Measurements from ENCODE around the gene MB21D2.

The MB21D2 gene

DNA sequence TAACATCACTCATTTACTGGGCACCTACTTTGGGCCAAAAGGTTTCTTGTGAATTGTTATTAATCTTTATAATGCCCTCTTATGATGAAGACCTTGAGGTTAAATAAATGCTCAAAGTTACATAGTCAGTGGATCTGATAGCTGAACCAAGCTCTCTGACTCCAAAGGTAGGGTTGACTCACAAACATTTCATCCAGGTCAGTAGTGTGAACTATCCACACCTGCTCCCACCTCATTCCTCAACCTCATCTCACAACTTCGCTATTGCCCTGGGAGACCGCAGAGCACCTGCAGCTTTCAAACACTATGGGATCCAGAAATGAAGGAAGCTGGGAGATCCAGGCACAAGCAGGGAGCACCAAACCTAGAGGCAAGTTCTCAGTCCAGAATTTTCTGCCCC lies 96.5 kb downstream of the MB21D2 start:
- in situ Hi-C loops (cut with HindIII; ENCODE audit: low pct_ligation_motif_present, low sequenced_read_pairs), result loop anchor here (25.0 kb wide), 2 partner anchors 216 to 766 kb away; partner anchors contain the start of gene OPA1
- TF ChIP-seq, protein P1, sequence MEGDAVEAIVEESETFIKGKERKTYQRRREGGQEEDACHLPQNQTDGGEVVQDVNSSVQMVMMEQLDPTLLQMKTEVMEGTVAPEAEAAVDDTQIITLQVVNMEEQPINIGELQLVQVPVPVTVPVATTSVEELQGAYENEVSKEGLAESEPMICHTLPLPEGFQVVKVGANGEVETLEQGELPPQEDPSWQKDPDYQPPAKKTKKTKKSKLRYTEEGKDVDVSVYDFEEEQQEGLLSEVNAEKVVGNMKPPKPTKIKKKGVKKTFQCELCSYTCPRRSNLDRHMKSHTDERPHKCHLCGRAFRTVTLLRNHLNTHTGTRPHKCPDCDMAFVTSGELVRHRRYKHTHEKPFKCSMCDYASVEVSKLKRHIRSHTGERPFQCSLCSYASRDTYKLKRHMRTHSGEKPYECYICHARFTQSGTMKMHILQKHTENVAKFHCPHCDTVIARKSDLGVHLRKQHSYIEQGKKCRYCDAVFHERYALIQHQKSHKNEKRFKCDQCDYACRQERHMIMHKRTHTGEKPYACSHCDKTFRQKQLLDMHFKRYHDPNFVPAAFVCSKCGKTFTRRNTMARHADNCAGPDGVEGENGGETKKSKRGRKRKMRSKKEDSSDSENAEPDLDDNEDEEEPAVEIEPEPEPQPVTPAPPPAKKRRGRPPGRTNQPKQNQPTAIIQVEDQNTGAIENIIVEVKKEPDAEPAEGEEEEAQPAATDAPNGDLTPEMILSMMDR (IDR thresholded peaks at IDR 0.05; ENCODE audit: low read depth, low read length, missing control alignments), result no peak
- no peak for DNase-seq
- Histone ChIP-seq H3K27ac (no peak overlapping the region), H3K4me3 (ENCODE audit: low read depth, low read length) (no peak overlapping the region), H3K27me3 (replicated peaks) (no peaks in the 10 kb centered on the region), H3K36me3 (replicated peaks) (no peaks in the 10 kb centered on the region)

DNA sequence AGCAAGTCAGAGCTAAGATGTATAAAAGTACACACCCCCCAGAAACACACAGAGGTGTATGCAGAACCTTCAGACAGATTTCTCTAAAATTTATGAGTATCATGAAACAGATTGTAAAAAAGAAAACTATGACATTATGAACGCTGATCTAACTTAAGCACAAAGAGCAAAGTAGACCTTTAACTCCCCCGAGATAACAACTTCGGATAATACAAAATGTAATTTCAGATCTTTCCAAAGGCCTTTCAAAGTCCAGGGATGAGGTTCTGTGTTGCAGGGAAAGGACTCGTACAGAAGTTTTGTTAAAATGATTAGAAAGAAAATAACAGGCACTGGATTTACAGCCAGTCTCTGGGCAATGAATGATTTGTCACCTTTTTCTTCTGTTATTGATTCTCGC lies 97.5 kb downstream of the MB21D2 start:
- H3K27me3 ChIP-seq (replicated peaks), result no peaks in the 10 kb centered on the region
- H3K36me3 ChIP-seq (replicated peaks), result no peaks in the 10 kb centered on the region
- no peak overlapping the region for H3K27ac ChIP-seq
- TF ChIP-seq, protein P1 (IDR thresholded peaks at IDR 0.05; ENCODE audit: low read depth, low read length, missing control alignments), result no peak
- in situ Hi-C loops (cut with HindIII; ENCODE audit: low pct_ligation_motif_present, low sequenced_read_pairs), result loop anchor here (25.0 kb wide), 2 partner anchors 217 to 767 kb away; partner anchors contain the start of gene OPA1
- no peak for DNase-seq
- H3K4me3 ChIP-seq (ENCODE audit: low read depth, low read length), result no peak overlapping the region

DNA sequence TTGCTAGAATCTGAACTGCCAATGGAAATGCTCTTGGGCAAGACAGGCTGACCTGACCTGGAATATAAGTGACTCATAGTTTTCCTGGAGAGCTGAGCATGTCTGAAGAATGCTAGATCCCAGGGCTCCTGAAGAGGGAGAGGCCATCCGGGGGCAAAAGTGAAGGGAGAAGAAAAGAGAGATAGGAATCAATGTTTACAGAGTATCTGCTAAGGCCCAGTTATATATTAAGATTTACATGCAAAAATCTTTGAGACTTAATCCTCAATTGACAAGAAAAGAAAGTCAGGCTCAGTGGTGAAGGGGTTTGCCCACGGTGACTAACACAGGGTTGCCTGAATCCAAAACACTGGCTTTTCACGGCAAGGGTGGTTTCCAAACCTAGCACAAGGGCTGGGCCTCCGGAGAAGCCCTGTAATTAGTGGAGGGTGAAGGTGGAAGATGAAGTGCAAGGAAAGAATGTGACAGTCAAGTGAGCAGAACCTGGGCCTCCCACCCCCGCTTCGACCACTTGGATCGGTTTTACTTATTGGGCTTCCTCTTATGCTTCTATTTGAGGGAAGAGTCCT lies 98.6 kb downstream of the MB21D2 start:
- Histone ChIP-seq H3K4me3 (ENCODE audit: low read depth, low read length) (no peak overlapping the region), H3K36me3 (replicated peaks) (no peaks in the 10 kb centered on the region), H3K27me3 (replicated peaks) (no peaks in the 10 kb centered on the region), H3K27ac (peak overlapping the region; percentile 49)
- TF ChIP-seq, protein P1 (IDR thresholded peaks at IDR 0.05; ENCODE audit: low read depth, low read length, missing control alignments), result peak; percentile 3
- in situ Hi-C loops (cut with HindIII; ENCODE audit: low pct_ligation_motif_present, low sequenced_read_pairs), result loop anchor here (25.0 kb wide), 2 partner anchors 218 to 768 kb away; partner anchors contain the start of gene OPA1
- peak; percentile 76 for DNase-seq

DNA sequence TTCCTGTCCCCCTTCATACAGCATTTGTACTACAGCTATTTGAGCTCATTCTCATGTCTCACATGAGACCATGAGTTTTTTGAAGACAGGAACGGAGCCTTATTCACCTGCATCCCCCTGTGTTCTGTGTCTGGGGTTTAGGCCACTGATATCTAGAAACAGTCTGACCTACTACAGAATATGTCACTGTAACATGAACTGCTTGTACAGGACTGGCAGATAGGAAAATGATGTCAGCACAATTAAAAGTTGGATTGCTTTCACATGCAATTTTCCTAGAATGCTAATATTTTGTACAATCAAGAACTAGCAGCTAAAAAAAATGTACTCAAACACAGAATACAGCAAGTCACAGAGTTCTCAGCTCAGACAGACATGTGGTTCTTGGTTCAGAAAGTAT lies 99.5 kb downstream of the MB21D2 start:
- Histone ChIP-seq H3K27me3 (replicated peaks) (no peaks in the 10 kb centered on the region), H3K36me3 (replicated peaks) (no peaks in the 10 kb centered on the region), H3K4me3 (ENCODE audit: low read depth, low read length) (no peak overlapping the region), H3K27ac (peak overlapping the region; percentile 49)
- no peak for DNase-seq
- in situ Hi-C loops (cut with HindIII; ENCODE audit: low pct_ligation_motif_present, low sequenced_read_pairs), result loop anchor here (25.0 kb wide), 2 partner anchors 219 to 769 kb away; partner anchors contain the start of gene OPA1
- TF ChIP-seq, protein P1 (IDR thresholded peaks at IDR 0.05; ENCODE audit: low read depth, low read length, missing control alignments), result no peak

DNA sequence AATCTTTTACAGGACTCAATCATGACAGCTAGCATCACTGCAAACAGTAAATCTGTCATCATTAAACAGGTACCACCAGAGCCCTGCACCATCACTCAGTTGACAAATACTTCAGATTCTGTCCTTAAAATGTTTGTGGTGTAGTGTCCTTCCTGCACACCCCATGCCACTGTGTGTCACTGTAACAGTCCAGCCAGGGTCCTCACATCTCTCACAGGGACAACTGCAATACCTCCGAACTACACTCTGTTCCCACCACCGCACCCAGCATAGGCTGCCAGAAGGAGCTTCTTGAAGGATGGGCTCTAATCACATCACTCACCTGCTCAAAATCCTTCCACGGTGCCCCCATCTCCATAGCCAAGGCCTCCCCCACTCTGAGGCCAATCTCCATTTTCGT lies 100.2 kb downstream of the MB21D2 start:
- in situ Hi-C loops (cut with HindIII; ENCODE audit: low pct_ligation_motif_present, low sequenced_read_pairs), result loop anchor here (25.0 kb wide), 2 partner anchors 220 to 770 kb away; partner anchors contain the start of gene OPA1
- peak overlapping the region; percentile 38 for H3K27ac ChIP-seq
- H3K36me3 ChIP-seq (replicated peaks), result no peaks in the 10 kb centered on the region
- TF ChIP-seq, protein P1 (IDR thresholded peaks at IDR 0.05; ENCODE audit: low read depth, low read length, missing control alignments), result no peak
- H3K27me3 ChIP-seq (replicated peaks), result no peaks in the 10 kb centered on the region
- DNase-seq, result no peak
- no peak overlapping the region for H3K4me3 ChIP-seq (ENCODE audit: low read depth, low read length)

All from brain microvascular endothelial cell (primary cell).